Mucosa of rectum (tissue), 2 donors: ENCODE measurements around the gene SLC22A9.
"Not testable (repeated sequence)": the region's sequence is repeated elsewhere in the genome, so short reads cannot be mapped to it uniquely, and the experiment has no call there.

Experiments
- H3K27ac ChIP-seq, 2 donors: one replicate each; pipeline ENCODE4 v1.7.0; 2013; ENCODE audit warnings: inconsistent platforms in 2 of 2, low read depth in 2 of 2, low read length in 2 of 2
- H3K27me3 ChIP-seq, 2 donors: one replicate each; pipeline ENCODE4 v1.7.0; 2013; ENCODE audit warnings: low read length in 2 of 2; ENCODE audit not compliant: control insufficient read depth in 2 of 2, insufficient read depth in 2 of 2
- H3K36me3 ChIP-seq, 2 donors: one replicate each; pipeline ENCODE4 v1.7.0; 2013; ENCODE audit warnings: low read length in 2 of 2; ENCODE audit not compliant: control insufficient read depth in 2 of 2, insufficient read depth in 2 of 2
- H3K4me1 ChIP-seq, 2 donors: one replicate each; pipeline ENCODE4 v1.7.0; 2013; ENCODE audit warnings: low read length in 2 of 2, mild to moderate bottlenecking in 1 of 2; ENCODE audit not compliant: control insufficient read depth in 2 of 2, insufficient read depth in 2 of 2
- H3K4me3 ChIP-seq, 2 donors: one replicate each; pipeline ENCODE4 v1.7.0; 2013; ENCODE audit warnings: low read length in 2 of 2
- H3K9ac ChIP-seq, 2 donors: one replicate each; pipeline ENCODE4 v1.7.0; 2013; ENCODE audit warnings: low read length in 2 of 2, low read depth in 1 of 2, mild to moderate bottlenecking in 1 of 2
- H3K9me3 ChIP-seq, 2 donors: one replicate each; pipeline ENCODE4 v1.7.0; 2013; ENCODE audit warnings: low read length in 2 of 2; ENCODE audit not compliant: control insufficient read depth in 2 of 2
- donor health status: healthy.
- donor health status: Normal muscosa, but diverticular disease.

SLC22A9 gene

DNA sequence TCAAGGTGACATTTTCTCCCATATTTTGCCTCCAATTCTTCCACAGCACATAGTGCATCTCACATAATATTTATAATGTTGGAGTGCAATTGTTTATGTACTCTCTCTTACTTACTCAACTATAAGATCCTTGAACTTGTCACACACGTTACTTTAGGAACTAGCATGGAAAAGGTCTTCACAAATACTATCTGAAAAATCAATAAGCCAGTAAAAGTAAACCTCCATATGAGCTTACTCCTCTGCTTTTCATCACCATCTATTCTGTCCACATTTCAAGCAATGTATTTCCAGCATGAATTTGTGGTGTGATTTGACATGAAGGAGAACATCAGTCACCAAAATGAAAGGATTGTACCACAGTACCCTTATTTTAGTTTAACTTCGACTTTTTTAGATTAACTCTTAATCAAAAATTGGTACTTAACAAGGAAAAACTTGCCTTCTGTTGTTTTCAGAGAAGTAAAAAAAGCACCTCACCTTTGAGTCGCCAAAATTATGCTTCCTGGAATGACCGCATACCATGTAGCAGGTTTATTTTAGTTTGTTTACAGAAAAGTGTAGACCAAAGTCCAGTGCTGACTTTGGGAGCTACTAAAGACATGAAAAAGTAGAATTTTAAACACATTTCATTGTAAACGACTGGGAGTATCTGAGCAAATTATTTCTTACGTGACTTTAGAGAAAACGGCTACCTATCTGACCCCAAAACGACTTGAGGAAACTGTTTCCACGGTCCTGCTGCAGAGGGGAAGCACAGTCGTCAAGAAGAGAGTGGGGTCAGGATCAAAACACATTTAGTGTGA, at the start of gene SLC22A9:
SLC22A9 (plus strand) TSS at position 621 of the 806 bp plus-strand sequence. CDS start 272 bp downstream, outside the sequence.
- peaks cover 0 to 3% of the 10 kb centered on the region in 2 donors for H3K4me1 ChIP-seq
- H3K36me3 ChIP-seq = no peaks in the 10 kb centered on the region
- H3K9me3 ChIP-seq = no peaks in the 10 kb centered on the region
- H3K27me3 ChIP-seq = peaks cover 0 to 3% of the 10 kb centered on the region in 2 donors
- H3K4me3 ChIP-seq = no peak within 1 kb of the TSS
- H3K27ac ChIP-seq = no peak within 1 kb of the TSS
- H3K9ac ChIP-seq = no peak within 1 kb of the TSS

DNA sequence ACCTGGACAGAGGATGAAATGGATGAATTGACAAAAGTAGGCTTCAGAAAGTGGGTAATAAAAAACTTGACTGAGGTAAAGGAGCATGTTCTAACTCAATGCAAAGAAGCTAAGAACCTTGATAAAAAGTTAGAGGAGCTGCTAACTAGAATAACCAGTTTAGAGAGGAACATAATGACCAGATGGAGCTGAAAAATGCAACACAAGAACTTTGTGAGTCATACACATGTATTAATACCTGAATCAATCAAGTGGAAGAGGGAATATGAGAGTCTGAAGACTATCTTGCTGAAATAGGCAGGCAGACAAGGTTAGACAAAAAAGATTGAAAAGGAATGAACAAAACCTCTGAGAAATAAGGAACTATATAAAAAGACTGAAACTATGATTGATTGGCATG, 47.9 kb upstream of the SLC22A9 start:
- H3K4me3 ChIP-seq = no peak overlapping the region
- no peak overlapping the region for H3K27ac ChIP-seq
- H3K27me3 ChIP-seq = no peaks in the 10 kb centered on the region
- peaks cover 0 to 2% of the 10 kb centered on the region in 2 donors for H3K9me3 ChIP-seq
- H3K36me3 ChIP-seq = no peaks in the 10 kb centered on the region
- H3K9ac ChIP-seq = no peak overlapping the region
- no peaks in the 10 kb centered on the region for H3K4me1 ChIP-seq

DNA sequence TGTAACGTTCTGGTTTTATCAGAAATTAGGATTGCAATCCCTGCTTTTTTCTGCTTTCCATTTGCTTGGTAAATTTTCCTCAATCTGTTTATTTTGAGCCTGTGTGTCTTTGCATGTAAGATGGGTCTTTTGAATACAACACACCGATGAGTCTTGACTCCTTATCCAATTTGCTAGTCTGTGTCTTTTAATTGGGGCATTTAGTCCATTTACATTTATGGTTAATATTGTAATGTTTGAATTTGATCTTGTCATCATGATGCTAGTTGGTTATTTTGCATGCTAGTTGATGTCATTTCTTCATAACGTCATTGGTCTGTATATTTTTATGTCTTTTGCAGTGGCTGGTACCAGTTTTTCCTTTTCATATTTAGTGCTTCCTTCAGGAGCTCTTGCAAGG, 34.5 kb upstream of the SLC22A9 start:
- not testable (repeated sequence) for H3K9me3 ChIP-seq, H3K27me3 ChIP-seq, H3K36me3 ChIP-seq, H3K4me3 ChIP-seq, H3K27ac ChIP-seq, H3K4me1 ChIP-seq, H3K9ac ChIP-seq

DNA sequence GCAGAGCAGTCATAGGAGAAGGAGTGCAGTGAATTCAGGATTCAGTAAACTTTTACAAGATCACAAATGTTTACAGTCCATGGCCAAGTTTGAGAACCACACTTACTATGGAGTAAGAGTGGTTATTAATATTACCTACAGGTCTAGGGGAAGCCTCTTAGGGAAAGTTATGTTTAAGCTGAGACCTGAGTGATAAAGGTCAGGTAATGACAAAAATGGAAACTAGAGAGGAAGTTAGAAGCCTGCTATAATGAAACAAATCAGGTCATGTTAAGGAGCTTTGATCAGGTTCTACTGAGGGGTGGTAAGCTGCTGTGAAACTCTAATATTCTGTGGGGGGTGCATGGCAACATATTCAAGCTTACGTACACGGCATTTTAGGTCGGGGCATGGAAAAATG, 32.5 kb upstream of the SLC22A9 start:
- Histone ChIP-seq H3K4me3 (no peak overlapping the region), H3K4me1 (no peaks in the 10 kb centered on the region), H3K27ac (no peak overlapping the region), H3K9ac (no peak overlapping the region), H3K27me3 (no peaks in the 10 kb centered on the region), H3K36me3 (no peaks in the 10 kb centered on the region), H3K9me3 (no peaks in the 10 kb centered on the region)

DNA sequence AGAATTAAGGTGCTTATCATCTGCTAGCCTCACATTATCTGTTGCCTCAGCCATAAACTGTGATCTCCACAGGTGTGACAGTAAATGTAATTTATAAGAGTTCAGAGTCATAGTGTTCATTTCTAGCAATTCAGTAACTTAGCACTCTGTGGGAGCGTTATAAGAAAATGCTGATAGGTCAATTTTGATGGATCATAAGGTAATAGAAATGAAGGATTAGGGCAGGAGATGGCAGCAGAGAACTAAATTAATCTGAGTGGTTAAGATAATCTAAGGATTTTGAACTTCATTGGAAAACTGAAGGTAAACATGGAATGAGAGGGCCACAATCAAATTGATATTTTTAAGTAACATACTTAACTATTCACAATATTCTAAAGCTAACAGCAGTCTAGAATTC, 26.5 kb upstream of the SLC22A9 start:
- no peaks in the 10 kb centered on the region for H3K9me3 ChIP-seq
- H3K4me1 ChIP-seq = no peaks in the 10 kb centered on the region
- H3K27me3 ChIP-seq = no peaks in the 10 kb centered on the region
- H3K9ac ChIP-seq = no peak overlapping the region
- no peak overlapping the region for H3K4me3 ChIP-seq
- no peak overlapping the region for H3K27ac ChIP-seq
- no peaks in the 10 kb centered on the region for H3K36me3 ChIP-seq

DNA sequence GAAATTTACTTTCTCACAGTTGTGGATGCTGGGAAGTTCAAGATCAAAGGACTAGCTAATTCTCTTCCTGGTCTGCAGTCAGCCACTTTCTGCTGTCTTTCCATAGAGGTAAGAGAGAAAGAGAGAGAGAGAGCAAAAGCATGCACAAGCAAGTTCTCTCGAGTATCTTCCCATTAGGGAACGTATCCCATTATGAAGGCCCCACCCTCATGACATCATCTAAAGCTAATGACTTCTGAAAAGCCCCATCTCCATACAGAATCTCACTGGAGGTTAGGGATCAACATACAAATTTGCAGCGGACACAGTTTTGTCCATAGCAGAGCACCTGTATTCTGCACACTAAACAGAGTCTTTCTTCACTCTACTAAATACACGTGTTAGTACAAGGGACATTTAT, 17.4 kb upstream of the SLC22A9 start:
- H3K27me3 ChIP-seq = no peaks in the 10 kb centered on the region
- no peak overlapping the region for H3K4me3 ChIP-seq
- H3K9me3 ChIP-seq = no peaks in the 10 kb centered on the region
- H3K9ac ChIP-seq = no peak overlapping the region
- H3K36me3 ChIP-seq = no peaks in the 10 kb centered on the region
- no peaks in the 10 kb centered on the region for H3K4me1 ChIP-seq
- no peak overlapping the region for H3K27ac ChIP-seq

DNA sequence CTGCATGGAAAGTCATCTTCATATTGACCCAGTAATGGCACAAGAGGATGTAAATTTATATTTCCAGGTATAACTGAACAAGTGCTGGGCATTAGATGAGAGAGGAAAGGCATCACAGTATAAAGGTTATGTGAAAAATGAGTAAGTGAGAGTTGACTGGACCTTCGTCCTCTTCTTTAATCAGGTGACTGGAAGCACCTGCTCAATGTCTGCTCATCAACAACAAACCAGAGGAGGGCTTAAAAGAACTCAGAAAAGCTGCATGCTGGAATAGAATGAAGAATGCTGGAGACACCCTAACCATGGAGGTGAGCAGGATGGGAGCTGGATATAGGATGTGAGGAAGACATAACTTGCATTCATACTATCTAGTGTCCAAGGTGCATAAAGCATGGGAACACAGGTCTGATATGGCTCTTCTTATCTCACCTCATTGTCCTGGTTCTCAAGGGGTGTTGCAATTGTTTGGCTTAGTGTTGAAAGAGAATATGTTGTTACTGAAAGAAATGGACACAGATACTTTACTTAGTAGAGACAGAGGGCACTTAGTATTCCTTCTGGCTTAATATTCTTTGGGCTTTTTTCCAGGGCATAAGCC, 7.3 kb upstream of the SLC22A9 start:
- Histone ChIP-seq H3K4me1 (no peaks in the 10 kb centered on the region), H3K36me3 (no peaks in the 10 kb centered on the region), H3K27me3 (no peaks in the 10 kb centered on the region), H3K9ac (no peak overlapping the region), H3K27ac (no peak overlapping the region), H3K9me3 (no peaks in the 10 kb centered on the region), H3K4me3 (no peak overlapping the region)

DNA sequence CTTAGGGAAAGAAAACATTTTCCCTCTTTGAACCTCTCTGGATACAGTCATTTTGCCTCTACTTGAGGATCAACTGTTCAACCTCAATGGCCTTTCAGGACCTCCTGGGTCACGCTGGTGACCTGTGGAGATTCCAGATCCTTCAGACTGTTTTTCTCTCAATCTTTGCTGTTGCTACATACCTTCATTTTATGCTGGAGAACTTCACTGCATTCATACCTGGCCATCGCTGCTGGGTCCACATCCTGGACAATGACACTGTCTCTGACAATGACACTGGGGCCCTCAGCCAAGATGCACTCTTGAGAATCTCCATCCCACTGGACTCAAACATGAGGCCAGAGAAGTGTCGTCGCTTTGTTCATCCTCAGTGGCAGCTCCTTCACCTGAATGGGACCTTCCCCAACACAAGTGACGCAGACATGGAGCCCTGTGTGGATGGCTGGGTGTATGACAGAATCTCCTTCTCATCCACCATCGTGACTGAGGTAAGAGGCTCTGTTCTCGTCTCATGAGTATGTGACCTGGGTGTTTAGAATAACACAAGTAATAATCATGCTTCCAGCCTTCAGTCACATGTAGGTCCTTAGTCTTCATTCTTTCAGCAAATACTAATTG, 495 bp downstream of the SLC22A9 start:
- Histone ChIP-seq H3K4me3 (no peak overlapping the region), H3K9me3 (no peaks in the 10 kb centered on the region), H3K36me3 (no peaks in the 10 kb centered on the region), H3K4me1 (peaks cover 0 to 3% of the 10 kb centered on the region in 2 donors), H3K9ac (no peak overlapping the region), H3K27ac (no peak overlapping the region), H3K27me3 (peaks cover 0 to 3% of the 10 kb centered on the region in 2 donors)

DNA sequence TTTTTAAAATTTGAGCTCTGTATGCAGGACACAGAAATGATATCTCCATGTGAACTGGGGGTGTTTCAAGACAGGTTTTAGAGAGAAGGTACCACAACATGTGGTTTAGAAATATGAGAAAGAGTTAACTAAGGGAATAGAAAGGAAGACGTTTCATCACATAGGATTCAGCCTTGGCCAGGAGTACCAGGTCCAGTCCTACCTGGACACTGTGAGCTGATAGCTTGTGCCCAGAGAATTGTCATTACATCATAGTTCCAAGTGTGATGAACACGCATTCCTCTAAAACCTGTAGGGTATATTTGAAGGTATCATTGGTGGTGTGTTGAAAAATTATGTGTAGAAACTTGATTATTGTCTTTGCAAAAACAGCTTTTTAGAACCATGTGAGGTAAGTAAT, 1.8 kb downstream of the SLC22A9 start:
- no peak overlapping the region for H3K27ac ChIP-seq
- H3K9me3 ChIP-seq = no peaks in the 10 kb centered on the region
- H3K4me3 ChIP-seq = no peak overlapping the region
- H3K9ac ChIP-seq = no peak overlapping the region
- peaks cover 0 to 3% of the 10 kb centered on the region in 2 donors for H3K27me3 ChIP-seq
- H3K36me3 ChIP-seq = no peaks in the 10 kb centered on the region
- H3K4me1 ChIP-seq = peaks cover 0 to 3% of the 10 kb centered on the region in 2 donors

DNA sequence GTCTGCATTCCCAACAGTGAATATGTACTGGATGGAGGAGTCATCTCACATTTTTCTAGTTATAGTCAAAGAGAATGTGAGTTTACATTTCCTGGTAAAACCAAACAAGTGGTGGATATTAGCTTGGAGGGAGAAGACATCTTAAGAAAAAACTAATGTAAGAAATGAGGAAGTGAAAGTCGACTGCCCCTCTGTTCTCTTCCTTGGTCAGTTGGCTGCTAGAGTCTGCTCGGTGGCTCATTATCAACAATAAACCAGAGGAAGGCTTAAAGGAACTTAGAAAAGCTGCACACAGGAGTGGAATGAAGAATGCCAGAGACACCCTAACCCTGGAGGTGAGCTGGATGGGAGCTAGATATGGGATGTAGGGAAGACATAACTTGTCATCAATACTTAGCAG, 5.8 kb downstream of the SLC22A9 start:
- Histone ChIP-seq H3K27me3 (no peaks in the 10 kb centered on the region), H3K4me1 (no peaks in the 10 kb centered on the region), H3K36me3 (no peaks in the 10 kb centered on the region), H3K4me3 (no peak overlapping the region), H3K27ac (no peak overlapping the region), H3K9ac (no peak overlapping the region), H3K9me3 (no peaks in the 10 kb centered on the region)
